Middle frontal gyrus (tissue), 1 donor: ENCODE measurements around the gene FNBP1.

ENCODE experiments used
- DNase-seq: peaks from one replicate; pipeline ENCODE4 v3.0.0-alpha.2; 2015; ENCODE audit warnings: low spot score; ENCODE audit errors: extremely low spot score

Gene FNBP1

DNA sequence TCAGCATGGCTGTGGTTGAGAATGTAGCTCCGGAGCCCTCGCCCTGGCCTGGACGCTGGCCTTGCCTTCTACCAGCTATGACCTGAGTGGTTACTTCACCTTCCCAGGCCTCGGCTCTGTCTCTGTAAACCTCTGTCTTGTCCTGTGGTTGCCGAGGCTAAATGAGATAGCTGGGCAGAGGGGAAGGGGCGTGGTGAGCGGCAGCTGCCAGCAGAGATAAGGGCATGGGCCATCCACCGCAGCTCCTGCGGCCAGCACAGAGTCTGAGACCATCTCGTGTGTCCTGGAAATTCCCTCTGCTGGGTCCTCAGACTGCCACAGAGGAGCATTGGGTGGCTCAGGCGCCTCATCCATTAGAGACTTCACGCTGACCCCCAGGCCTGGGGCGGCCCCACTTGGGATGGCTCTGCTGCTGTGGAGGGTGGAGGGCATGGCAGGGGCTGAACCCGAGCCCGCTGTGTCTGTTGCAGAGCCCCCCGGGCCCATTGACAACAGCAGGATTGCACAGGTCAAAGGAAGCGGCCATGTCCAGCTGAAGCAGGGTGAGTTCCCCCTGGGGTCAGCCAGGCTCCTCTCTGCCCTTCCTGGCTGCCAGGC lies 163.8 kb downstream of the FNBP1 start:
- DNase-seq: no peak

DNA sequence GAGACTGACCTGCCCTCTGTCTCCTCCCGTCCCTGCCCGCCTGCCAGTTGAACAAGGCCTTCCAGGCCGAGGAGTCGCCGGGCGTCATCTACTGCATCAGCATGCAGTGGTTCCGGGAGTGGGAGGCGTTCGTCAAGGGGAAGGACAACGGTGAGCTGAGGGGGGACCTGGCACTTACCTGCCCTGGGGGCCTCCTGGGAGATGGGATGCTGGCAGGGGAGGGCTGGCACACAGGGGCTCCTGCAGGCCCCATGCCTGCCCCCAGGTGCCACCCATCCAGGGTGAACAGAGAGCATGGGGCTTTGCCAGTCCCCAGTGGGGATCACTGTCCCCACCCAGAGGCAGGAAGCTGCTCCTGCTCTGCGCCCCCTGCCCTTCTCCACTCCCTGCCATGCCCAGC lies 164.7 kb downstream of the FNBP1 start:
- no peak for DNase-seq

DNA sequence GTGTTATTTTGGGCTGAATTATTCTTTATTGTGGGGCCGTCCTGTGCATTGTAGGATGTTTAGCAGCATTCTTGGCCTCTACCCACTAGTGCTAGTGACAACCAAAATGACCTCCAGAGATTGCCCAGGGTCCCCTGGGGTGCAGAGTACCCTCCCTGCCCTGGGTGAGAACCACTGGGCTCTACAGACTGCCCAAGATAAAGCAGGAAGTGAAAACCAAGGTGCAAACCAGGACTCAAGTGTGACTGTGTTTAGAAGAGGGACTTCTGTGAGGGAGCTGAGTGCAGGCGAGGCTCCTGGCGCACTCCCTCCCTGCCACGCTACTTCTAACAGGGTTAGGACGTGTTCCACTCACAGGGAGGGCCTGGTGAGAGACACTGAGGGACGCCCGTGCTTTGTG lies 166.2 kb downstream of the FNBP1 start:
- DNase-seq: no peak

DNA sequence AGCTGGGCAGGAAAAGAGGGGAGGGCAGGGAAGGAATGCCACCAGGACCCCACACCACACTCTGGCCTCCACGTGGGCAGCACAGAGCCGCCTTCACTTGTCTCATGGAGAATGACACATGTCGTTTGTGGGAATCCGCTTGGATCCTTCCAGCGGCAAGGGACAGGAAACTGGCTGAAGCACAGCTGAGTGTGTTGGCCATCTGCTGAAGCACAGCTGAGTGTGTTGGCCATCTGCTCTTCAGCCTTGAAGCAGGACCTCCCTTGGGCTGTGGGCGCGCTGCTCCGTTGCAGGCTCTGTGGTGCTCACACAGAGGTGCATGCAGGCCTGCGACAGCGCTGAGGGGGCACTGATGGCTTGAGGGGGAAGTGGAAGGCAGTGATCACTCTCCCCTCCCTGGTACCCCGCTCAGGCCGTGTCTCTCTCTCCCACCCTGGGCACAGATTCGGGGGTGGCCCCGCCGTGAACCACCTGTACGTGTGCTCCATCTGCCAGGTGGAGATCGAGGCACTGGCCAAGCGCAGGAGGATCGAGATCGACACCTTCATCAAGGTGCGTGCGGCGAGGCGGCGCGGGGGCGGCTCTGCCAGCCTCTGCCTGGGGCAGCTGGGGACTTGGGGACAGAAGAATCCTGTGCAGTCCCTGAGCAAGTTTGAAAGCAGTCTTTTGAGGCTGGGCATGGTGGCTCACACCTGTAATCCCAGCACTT lies 167.1 kb downstream of the FNBP1 start:
- DNase-seq: no peak

DNA sequence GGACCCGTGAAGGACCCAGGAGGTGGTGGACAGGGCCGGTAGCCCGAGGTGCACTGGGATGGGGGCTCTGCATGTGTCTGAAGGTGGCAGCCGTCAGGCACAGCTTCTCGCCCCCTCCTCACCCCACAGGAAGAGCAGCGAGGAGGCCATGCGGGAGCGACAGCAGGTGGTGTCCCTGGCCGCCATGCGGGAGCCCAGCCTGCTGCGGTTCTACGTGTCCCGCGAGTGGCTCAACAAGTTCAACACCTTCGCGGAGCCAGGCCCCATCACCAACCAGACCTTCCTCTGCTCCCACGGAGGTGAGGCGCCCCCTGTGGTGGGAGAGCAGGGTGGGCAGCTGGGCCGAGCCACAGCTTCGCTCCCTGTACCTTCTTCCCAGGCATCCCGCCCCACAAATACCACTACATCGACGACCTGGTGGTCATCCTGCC lies 167.8 kb downstream of the FNBP1 start:
- no peak for DNase-seq

DNA sequence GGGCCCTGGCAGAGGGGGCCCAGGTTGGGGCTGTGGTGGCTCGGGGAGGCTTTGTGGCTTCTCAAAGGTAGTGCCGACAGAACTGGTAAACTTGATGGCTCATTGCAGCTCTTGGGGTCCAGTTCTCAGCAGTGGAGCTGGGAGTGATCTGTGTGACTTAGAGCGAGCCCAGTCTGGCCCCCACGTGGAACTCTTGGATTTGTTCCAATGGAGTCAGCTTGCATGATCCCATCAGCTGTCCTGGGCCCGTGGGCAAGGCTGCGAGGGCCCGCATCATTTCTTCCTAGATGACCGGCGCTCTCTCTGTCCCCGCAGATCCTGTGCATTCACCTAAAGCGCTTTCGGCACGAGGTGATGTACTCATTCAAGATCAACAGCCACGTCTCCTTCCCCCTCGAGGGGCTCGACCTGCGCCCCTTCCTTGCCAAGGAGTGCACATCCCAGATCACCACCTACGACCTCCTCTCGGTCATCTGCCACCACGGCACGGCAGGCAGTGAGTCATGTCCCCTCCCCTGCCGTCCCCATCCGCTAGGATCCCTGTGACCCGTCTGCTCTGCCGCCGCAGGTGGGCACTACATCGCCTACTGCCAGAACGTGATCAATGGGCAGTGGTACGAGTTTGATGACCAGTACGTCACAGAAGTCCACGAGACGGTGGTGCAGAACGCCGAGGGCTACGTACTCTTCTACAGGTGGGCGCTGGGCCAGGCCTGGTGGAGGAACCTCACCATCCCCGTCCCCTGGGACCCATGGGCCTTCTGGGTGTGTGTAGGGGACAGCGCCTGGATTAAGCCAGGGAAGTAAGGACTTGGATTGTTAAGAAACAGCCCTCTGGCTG lies 168.5 kb downstream of the FNBP1 start:
- no peak for DNase-seq

DNA sequence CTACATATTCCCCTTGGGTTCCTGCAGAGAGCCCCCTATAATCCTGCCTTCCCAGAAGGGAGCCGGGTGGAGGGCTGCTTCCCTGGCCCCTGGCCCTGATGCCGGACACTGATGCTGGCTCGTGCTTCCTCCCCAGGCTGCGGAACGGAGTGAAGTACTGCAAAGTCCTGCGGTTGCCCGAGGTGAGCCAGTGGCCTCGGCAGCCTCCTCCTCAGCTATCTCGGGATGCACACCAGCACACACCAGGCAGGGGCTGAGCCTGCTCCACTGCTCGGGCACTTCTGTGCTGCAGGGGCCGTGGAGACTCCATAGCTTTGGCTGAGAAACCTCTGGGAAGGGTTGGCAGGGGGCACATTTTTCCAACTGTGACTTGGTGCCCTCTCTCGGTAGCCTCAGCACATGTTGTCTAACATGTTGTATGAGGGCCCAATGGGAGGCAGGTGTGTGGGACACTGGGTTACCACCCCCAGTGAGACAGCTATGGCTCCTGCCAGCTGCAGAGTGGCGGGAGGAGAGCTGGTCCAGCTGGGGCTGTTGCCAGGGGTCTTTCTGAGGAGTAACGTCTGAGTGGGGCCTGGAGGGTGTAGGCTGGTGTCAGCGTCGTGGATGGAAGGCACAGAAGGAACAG lies 169.3 kb downstream of the FNBP1 start:
- DNase-seq: no peak

DNA sequence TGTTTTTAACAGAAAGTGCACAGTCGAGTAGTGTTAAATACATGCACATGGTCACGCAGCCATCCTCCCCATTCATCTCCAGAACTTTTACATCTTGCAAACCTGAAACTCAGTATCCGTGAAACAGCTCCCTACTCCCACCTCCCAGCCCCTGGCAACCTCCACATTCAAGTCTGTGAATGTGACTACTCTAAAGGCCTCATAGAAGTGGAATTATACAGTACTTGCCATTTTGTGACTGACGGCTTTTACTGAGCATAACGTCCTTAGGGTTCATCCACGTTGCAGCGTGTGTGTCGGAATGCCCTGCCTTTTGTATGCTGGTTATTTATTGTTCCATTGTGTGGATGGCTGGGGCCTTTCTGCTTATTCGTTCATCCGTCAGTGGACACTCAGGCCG lies 171.9 kb downstream of the FNBP1 start:
- DNase-seq: no peak

DNA sequence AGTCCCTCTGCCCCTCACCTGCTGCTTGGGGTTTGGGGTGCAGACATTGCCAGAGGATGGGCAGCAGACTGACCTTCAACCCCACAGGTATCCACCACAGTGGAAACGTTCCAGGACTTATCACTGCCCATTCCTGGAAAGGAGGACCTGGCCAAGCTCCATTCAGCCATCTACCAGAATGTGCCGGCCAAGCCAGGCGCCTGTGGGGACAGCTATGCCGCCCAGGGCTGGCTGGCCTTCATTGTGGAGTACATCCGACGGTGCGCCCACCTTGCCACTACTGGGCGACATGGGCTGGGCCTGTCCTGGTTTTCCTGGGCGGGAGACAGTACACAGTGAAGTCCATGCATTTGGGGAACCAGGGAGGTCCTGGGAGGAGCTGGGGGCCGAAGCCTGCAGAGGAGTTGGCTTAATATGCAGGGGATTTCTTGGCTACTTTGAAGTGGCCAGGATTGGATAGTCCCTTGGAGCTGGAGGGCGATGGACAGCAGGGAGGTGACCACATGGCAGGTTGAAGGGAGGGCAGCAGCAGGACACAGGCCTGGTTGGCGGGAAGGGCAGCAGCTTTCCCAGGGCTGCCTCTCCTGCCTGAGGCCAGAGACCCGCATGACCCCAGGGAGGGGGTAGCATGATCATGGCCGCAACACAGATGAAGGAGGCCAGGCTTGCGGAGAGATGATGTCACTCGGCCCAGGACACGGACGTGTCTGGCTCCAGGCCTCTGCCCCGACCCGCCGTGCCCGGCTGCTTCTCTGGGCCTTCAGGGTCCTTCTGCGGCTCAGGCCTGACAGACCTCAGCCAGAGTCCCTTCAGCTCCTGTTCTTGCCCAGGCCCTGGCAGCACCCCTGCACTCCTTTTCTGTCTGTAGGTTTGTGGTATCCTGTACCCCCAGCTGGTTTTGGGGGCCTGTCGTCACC lies 173.1 kb downstream of the FNBP1 start:
- DNase-seq: no peak

DNA sequence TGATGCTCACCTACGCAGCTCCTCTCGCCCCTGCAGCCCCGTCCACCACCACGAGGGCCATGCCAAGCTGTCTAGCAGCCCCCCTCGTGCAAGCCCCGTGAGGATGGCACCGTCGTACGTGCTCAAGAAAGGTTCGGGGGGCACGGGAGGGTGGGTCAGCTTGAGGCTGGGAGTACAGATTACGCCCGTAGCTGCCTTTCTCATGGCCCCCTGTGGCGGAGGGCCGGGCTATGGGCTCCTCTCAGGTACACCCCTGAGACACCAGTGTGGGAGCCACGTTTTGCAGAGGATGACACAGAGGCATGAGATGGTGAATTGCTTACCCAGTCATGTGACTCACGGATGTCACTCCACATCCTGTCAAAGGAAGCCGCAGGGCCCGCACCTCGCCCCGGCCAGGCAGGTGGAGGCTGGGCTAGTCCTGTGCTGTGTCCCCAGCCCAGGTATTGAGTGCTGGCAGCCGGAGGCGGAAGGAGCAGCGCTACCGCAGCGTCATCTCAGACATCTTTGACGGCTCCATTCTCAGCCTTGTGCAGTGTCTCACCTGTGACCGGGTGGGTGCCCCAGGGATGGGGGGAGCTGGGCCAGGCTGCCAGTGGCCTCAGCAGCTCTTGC lies 174.0 kb downstream of the FNBP1 start:
- no peak for DNase-seq

DNA sequence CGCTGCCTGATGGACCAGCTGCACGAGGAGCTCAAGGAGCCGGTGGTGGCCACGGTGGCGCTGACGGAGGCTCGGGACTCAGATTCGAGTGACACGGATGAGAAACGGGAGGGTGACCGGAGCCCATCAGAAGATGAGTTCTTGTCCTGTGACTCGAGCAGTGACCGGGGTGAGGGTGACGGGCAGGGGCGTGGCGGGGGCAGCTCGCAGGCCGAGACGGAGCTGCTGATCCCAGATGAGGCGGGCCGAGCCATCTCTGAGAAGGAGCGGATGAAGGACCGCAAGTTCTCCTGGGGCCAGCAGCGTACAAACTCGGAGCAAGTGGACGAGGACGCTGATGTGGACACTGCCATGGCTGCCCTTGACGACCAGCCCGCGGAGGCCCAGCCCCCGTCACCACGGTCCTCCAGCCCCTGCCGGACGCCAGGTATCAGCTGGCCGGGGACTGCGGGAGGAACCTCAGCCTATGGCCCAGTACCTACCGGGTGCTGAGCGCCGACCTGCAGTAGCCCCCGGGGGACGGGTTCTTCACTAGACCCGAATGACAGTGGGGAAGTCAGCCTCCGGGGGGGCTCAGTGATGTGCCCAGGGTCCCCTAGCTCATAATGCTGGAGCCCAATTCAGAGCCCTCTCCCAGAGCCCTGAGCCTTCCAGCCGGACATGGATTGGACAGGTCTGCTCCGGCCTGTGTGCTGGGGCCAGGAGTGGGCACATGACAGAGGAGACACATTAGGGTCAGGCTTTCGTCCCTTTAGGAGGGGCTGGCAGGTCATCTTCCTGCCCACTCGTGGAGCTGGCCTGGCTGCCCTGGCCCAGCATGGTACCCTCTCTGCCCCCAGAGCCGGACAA lies 174.7 kb downstream of the FNBP1 start:
- no peak for DNase-seq

DNA sequence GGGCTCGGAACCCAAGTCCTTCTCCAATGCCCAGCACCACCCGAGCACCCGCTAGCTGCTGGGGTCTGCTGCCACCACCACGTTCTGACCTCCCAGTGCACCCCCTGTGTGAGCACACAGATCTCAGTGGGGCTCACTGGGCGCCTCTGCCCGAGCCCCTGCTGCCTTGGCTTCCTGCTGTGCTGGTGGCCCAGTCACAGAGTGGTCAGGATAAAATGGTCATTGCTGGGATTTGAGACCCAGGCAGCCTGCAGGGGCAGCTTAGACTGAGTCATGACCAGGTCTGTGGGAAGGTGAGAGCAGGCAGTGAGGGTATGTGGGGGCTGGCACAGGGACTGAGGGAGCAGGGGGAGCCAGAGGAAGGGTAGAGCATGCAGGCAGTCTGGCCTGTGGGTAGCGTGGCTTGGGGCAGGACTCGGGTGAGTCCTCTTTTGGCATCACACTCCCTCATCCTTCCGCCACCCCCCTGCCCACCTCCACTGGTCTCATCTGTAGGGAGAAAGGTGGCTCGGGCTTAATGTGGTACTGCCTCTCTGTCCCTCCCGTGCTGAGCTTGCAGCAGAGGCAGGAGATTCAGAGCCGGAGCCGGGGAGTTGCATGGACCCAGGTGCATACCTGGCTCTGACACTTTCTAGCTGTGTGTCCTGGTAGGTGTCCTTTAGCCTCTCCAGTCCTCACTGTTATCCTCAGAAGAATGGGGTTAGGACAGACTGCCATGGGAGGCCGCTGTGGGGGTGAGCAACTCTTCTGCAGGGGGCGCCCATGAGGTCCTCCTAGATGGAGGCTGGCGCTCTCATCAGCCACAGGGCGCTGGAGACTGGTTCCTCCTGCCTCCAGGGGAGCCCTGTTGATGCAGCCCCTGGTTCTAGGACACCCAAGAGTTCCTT lies 175.6 kb downstream of the FNBP1 start:
- no peak for DNase-seq

DNA sequence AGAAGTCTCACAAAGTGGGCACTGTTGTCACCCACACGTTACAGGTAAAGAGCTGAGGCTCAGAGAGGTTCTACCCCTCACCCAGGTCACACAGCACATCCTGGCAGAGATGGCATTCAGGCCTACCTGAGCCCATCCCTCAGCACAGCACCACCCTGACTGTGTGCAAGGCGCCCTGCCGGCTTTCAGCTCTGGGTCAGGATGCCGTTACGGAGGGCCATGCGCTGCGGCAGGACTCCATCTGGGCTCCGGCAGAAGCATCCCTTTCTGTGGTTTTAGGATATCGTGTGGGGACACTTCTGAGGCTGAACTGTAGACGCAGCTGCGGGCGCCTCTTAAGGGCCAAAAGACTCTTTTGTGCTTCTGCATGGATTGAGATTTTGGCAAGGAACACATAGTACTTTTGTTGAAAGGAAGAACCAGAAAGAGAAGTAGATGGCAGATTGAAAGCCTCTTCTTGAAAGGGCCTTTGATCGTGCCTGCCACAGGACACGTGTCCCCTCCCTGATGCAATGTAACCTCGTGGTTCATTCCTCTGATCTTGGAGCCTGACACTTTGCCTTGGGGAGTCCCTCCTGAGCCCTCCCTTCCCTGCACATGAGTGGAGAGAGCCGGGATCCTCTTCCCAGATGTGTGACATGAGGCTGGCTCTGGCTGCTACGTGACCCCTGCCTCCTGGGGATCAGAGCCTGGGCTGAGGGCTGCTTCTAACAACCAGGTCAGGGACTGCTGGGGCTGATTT lies 176.4 kb downstream of the FNBP1 start:
- no peak for DNase-seq

DNA sequence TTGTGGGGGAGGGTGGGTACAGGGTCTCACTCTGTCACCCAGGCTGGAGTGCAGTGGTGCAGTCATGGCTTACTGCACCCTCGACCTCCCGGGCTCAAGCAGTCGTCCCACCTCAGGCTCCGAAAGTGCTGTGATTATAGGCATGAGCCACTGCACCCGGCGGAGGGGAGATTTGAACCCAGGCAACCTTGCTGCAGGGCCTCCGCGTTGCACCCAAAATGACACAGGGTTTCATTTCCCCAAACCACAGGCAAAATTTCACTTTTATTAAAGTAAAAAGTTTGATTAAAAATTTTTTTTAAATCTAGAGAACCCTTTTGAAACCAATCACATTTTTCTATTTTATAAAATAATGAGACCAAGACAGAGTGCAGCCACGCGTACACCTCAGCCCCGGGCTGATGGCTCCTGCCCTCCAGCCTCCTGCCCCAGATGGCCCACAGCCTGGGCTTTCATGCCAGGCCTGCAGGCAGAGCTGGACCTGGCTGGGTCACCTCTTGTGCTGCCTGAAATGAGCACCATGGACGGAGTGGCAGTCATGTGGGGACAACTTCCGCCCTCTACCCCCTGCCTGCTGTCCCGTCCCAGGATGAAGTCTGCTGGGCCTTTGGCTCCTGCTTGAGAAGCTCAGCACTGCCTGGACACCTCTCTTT lies 177.2 kb downstream of the FNBP1 start:
- DNase-seq: no peak

DNA sequence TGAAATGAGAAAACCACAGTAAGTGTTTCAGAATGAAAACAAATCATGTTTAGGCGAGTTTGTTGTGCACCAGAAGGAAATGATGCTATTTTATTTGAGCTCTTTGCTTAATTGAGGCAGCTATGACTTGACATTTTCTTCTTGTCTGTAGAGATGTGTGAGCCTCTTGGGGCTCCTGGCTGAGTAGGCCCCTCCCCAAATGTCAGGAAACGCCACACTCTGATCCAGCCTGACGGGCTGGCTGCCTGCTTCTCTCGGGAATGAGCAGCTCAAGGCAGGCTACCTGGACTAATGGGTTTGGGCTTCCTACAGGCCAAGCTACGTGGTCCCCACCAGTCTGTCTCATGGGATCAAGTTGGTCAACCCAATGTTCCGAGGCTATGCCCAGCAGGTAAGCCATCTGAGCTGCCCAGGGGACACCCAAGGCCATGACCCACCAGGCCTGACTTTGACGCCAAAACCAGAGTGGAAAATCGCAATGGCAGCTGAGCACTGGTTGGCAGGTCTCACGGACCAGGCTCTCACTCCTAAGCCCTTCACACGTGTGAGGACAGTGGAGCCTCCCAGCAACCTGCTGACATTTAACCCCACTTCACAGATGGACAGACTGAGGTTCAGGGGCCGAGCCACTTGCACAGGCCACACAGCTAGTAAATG lies 177.9 kb downstream of the FNBP1 start:
- DNase-seq: no peak

DNA sequence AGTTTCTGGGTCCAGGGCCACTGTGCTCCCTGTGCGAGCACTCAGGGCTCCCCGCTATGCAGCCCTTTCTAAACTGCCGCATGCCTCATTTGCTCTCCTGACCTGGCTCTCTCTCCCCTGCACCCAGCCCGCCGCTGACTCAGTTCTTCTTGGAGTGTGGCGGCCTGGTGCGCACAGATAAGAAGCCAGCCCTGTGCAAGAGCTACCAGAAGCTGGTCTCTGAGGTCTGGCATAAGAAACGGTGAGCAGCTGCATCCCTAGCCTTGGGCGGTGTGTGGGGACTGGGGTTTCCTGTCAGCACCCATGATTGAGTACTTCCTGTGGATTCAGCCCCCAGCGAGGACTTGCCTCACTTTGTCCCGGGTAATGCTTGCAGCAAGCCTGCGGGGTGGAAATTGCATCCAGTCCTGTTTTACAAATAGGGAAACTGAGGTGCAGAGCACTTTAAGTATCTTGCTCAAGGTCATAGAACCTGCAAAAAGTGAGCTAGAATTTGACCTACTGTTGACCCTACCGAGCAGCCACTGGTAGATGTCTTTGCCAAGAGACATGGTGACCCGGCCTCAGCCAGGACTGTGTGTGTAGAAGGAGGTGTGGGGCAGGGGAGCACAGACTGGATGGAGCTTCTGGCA lies 179.8 kb downstream of the FNBP1 start:
- DNase-seq: no peak
